CD4-positive, alpha-beta T cell treated with Interleukin-10 for 1 hour (primary cell): ENCODE results near the gene SLC27A2.

Source experiments
- DNase-seq: peaks from one replicate; pipeline ENCODE4 v3.0.0-alpha.2; 2020

Gene SLC27A2

GRCh38 chr15:50244959-50245624, 63.1 kb downstream of the SLC27A2 start:
- no peak for DNase-seq

- DNase-seq = no peak
Measured at GRCh38 chr15:50246631-50247030, 64.6 kb downstream of the SLC27A2 start.

- peak; percentile 53 for DNase-seq
Measured at GRCh38 chr15:50247819-50248655, 66.0 kb downstream of the SLC27A2 start.

- DNase-seq = no peak
Measured at GRCh38 chr15:50248994-50249582, 67.1 kb downstream of the SLC27A2 start.

- no peak for DNase-seq
Measured at GRCh38 chr15:50249704-50250103, 67.7 kb downstream of the SLC27A2 start.

GRCh38 chr15:50250760-50251394, 68.9 kb downstream of the SLC27A2 start:
- no peak for DNase-seq

DNA sequence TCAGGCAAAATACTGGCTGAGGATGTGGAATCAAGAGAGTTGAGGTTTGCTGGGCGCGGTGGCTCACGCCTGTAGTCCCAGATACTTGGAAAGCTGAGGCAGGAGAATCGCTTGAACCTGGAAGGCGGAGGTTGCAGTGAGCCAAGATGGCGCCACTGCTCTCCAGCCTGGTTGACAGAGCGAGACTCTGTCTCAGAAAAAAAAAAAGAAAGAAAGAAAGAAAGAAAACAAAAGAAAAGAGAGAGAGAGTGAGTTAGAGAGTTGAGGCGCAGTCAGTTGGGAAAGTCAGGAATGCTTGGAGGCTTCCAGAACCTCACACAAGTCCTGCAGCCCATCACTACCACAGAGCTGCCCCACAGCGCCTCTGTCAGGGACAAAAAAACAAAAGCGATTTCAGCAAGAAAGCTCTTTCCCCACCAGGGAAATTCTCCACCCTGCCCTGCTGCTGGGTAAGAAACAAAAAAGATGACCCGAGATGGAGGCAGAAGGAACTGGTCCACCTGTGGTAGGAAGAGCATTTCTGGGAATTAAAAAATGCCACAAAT, 69.7 kb downstream of the SLC27A2 start:
- no peak for DNase-seq

DNA sequence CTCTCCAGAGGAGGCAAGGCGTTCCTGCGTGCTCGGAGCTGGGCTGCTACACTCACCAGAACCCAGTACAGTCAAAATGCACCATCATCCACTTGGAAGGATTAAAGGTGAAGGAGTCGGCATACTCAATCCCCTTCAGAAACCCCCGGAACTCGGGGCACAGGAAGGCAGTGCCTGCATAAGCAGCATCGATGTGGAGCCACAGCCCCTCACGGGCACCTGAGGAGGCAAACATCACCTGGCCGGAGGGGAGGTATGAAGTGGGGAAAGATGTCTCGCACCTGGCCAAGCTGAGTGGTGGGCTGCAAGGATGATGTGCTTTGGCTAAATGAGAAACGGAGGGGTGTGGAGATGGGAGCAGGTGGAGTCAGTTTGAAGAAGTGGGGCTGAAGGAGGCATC, 70.6 kb downstream of the SLC27A2 start:
- DNase-seq = no peak

DNA sequence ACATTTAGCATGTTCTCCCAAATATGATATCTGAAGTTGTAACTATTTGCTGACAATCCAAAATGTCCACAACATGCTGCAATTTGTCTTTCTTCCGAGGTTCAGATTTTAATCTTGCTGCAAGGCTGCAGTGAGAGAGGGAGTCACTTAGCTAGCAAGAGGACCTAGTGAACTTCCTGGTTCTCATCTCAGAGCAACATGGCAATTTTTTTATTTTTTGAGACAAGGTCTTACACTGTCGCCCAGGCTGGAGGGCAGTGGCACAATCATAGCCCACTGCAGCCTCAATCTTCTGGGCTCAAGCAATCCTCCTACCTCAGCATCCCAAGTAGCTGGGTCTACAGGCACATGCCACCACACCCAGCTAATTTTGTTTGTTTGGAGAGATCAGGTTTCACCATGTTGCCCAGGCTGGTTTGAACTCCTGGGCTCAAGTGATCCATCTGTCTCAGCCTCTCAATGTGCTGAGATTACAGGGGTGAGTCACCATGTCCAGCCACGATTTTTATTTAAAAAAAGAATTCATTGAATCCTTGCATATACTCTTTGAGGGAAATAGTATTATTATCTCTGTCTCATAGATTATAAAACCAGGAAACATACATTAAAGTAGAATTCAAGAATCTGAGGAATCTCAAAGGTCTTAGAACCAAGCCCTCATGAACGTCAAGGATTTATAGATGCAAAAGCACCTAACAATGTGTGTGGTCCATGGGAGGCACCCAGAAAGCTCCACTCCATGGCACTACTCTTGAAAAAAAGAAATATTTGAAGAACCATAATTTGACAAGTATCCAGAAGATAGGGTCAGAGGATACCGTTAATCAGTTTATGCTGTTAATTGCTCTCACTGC, 74.4 kb downstream of the SLC27A2 start:
- no peak for DNase-seq

DNA sequence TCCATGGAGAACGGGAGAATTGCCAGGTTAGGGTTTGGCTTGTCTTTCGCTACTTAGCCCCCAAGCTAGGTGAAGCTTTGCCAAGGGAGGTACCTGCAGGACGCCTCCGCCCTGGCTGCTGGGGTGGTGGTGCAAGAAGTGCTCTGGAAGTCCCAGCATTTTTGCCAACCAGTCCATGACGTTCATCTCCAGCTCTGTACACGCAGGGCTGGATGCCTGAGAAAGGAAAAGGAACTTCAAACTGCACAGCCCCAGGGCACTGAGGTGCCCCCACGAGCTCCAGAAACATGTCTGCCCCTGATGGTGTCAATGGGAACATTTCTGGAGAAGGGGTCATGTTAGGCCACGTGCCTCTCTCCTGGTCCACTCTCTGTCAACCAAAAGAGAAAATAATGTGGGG, 75.3 kb downstream of the SLC27A2 start:
- no peak for DNase-seq

- no peak for DNase-seq
Measured at GRCh38 chr15:50257924-50258323, 75.9 kb downstream of the SLC27A2 start.

DNA sequence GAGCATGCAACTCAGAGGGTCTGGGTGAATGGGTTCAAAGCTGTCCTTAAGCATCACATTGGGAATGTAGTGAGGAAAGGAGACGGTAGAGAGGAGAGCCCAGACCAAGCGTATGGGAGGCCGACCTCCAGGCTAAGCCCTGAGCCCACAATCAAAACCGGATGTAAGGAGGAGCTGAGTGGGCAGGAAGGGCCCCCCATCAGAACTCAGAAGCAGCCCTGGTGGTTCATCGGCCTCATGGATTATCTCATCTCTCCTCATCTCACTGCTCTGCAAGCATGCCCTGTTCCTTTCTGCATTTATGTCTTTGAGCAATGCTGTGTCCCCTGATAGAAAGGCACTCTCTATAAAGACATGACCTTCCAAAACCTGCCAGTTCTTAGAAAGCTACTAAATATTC, 77.3 kb downstream of the SLC27A2 start:
- no peak for DNase-seq

DNA sequence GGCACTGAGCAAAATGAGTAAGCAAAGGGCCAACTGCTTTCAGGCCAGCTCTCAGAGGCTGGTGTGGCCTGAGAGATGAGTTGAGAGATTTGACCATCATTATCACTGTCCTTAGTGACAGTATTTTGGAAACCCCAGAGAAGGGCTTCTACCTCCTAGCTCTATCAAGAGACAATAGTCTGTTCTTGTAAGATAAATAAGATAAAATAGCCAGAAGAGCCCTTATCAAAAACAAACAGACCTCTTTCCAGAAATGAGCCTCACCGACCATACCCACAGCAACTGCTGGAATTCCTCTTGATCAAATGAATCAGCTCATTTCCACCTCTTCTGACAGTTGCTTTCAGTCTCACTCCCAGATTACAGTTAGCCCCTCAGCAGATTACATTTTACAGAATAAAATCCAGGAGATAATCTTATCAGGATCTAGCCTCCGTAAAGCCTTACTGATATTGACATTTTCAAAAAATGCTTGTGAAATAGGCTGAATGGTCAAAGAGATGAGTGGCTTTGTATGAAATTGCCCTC, 79.0 kb downstream of the SLC27A2 start:
- DNase-seq = no peak

DNA sequence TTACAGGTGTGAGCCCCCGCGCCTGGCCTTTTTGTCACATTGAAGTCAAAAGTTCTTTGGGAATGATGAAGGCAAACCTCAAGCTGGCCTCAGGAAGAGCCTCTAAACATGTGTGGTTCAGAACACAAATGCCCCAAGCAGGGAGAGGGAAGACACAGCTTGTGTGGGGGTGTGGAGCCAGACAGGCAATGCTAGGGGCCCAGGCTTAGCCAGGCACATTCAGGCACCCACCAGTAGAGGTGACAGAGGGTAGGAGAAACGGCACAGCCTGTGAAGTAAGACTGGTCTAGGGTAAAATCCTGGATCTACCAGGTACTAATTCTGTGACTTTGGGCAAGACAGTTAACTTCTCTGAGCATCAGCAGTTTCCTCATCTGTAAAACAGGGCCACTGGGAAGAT, 80.0 kb downstream of the SLC27A2 start:
- peak; percentile 12 for DNase-seq

DNA sequence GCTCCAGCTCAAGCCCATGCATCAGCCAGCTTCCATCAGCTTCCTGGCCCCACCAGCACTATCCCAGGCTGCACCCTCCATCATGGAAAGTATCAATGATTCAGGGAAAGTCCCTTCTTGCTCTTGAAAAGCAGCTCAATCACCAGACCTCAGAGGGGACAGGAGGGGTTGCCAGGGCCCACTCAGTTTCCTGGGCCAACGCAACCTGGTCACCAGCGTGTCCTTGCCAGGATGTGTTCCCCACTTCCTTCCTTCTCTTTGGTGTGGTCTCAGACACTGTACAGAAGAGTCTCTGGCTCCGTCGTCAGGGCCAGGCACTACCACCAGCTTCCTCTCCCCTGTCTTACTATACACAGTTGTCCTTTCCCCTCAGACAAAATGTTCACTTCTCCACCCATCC, 80.5 kb downstream of the SLC27A2 start:
- peak; percentile 56 for DNase-seq

- DNase-seq = no peak
Measured at GRCh38 chr15:50265620-50266019, 83.6 kb downstream of the SLC27A2 start, which contains the start of gene HDC. Gene HDC, minus strand, starts transcription at chr15:50265726. Its CDS starts 103 bp downstream, at chr15:50265623.

- no peak for DNase-seq
Measured at GRCh38 chr15:50267577-50267976, 85.6 kb downstream of the SLC27A2 start.

DNA sequence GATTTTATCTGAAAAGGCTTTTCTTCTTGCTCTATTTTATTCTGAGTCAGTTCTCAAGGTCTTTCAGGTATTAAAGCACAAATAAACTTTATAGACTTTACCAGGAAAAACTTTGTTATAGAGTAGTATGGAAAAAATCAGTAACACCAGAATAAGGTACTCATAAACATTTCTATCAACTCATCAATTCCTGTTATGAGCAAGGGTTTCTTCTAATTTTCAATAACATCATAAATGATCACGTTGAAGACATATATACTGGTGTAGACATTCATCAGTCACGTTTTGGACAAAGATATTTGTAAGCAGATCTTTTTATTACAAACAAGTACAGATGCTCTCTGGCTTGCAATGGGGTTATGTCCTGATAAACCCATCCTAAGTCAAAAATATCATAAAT, 93.1 kb downstream of the SLC27A2 start:
- DNase-seq = no peak

- no peak for DNase-seq
Measured at GRCh38 chr15:50275908-50276307, 93.9 kb downstream of the SLC27A2 start.

DNA sequence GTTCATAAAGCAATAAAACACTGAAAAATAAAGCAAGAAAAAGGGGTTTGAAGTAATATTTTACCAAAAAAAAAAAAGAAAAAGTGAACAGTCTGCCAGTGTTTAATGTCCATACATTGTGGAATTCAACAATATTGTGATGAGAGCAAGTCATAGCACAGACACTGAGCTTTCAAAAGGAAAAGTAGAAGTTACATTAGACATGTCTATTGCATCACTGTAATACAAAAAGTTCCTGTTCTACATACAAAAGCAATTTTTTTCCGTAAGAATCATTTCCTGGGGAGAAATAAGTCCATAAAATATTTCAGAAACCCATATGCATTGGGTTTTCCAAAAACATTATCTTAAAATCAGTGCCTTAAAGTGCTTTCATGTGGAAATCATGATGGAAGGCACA, 95.4 kb downstream of the SLC27A2 start:
- DNase-seq = no peak

DNA sequence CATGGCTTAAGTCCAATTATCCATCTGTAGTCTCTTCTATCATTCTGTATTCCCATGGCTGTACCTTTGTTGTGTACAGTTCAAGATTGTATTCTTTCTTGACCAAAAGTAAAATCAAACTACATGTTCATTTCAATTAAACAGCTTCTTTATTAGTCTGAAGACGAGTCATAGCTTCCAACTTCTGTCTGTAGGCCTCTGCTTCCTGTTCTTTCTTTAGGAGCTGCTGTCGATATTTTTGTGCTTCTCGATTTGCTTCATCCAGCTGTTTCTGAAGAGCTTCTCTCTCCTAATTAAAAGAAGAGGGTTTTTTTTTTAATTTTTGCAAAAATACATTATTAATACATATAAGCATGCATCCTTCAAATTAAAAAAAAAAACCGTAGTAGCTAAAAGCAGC, 96.5 kb downstream of the SLC27A2 start:
- no peak for DNase-seq

GRCh38 chr15:50280271-50280670, 98.3 kb downstream of the SLC27A2 start:
- DNase-seq = no peak
